Embryonic facial prominence (tissue), 1 donor: ENCODE data around the gene EIF4B.
"Not testable (repeated sequence)": the region's sequence is repeated elsewhere in the genome, so short reads cannot be mapped to it uniquely, and the experiment has no call there.

Source experiments
- DNase-seq: peaks from one replicate; pipeline ENCODE4 v3.0.0-alpha.2; 2016; ENCODE audit errors: extremely low spot score

EIF4B gene

DNA sequence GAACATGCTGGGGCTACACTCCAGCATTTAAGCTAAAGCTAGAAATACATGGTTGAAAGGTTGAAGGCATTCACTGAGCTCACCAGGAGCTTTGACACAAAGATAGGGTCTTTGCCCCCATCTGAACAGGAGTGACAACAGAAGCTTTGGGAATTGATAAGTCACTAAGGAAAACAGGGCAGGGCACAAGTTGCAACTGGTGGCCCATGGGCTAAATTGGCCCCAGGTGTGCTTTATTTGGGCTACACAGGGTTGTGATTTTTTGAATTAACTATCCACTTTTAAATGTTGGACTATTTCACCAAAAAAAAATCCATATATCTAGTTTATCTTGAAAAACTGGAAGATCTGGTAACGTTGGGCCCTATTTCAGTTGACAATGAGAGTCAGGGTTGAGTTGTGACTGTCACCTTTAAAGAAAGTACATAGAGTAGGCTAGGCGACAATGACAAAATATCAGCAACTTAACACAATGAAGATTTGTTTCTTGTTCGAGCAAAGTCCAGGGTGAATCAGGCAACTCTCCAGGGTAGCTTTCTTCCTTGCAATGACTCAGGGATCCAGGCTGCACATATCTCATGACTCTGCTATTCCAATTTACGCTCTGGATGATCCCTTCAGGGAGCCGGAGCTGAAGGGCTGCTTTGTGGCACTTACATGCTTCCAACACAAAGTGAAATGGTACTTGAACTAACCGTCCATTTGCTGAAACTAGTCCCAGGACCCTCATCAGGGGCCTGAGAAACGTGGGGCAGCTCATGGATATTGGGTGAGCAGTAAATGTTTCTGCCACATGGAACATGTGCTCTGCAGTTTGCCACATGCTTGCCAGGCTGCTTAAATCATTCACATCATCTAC, 13.3 kb upstream of the EIF4B start:
- DNase-seq = no peak

DNA sequence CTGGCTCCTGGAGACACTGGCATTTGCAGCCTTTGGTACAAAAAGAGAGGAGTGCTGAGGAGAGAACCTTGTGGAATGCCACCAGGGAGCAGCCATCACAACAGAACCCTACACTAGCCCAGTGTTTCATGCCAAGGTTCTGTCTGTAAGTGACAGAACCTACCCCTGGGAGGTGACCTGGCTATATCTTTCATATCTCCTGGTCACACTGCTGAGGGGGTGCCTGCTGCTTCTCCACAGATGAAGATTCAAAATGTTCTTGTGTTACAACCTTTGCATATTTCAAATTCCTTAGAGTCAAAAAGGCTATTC, 12.7 kb upstream of the EIF4B start:
- DNase-seq = no peak

DNA sequence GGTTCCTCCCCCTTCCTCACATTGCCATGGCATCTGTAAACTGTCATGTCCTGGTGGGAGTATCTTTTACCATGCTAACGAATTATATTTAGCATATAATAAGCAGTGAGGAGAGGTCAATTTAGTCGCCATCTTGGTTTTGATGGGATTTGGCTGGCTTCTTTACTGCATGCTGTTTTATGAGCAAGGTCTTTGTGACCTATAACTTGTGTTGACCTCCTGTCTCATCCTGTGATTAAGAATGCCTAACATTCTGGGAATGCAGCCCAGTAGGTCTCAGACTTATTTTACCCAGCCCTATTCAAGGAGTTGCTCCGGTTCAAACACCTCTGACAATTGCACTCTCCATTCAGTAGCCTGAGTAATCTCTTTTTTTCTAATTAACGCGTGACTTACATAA, 2.1 kb upstream of the EIF4B start:
- DNase-seq = no peak

DNA sequence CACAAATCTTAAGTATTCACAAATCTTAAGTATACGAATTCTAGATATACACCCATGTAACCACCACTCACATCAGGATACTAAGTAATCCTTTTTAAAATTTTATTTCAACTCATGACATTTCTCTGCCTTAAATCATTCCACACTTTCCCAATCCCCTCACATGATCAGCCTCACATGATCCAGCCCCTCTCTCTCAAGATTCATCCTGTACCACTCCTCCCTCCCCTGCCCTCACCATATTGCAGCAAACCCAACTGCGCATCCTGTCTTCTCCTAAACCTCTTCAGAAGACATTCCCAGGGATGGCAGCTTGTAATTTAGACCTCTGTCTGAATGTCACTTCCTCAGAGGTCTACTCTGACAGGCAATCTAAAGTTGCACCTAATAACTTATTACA, 1.7 kb upstream of the EIF4B start:
- no peak for DNase-seq

DNA sequence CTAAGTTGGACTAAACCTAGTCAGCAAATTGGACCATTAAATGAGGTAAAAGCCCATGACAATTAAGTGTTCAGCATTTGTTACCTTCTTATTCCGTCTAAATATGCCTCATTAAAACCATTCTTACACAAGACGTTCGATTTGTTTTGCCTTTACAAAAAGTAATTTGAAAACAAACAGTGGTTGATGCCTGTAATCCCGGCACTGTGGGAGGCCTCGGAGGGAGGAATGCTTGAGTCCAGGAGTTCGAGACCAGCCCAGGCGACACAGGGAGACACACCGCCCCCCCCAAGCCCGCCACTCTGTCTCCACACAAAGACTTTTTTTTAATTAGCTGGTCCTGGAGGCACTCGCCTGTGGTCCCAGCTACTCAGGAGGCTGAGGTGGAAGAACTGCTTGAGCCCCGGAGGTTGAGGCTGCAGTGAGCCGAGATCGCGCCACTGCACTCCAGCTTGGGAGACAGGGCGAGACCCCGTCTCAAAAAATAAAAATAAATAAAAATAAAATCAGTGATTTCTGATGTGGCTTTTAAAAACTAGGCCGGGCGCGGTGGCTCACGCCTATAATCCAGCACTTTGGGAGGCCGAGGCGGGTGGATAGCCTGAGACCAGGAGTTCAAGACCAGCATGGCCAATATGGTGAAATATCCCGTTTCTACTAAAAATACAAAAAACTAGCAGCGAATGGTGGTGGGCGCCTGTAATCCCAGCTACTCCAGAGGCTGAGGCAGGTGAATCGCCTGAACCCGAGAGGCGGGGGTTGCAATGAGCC, 856 bp upstream of the EIF4B start:
- DNase-seq = no peak

DNA sequence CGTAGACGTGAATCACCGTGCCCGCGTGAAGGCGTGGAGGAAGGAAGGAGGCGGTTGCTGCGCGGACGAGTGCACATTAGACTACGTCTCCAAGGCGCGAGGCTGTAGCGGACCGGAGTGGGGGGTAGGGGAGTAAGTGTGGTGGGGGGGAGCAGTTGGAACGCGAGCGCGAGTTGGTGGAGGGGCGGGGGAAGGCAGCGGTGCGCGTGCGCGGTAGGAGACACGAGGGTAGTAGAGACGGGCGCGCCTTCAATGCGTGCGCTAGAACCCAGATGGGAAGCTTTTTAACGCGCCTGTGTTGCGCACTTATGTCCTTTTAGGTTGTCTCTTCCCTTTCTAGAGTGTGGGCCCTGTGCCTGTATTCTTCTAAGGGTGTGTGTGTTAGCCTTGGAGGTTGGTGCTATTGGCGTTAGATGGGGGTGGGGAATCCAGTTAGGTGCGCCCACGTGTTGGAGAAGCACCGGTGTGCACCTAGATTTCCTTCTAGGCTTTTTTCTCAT, 604 bp downstream of the EIF4B start:
- DNase-seq = peak; percentile 72

DNA sequence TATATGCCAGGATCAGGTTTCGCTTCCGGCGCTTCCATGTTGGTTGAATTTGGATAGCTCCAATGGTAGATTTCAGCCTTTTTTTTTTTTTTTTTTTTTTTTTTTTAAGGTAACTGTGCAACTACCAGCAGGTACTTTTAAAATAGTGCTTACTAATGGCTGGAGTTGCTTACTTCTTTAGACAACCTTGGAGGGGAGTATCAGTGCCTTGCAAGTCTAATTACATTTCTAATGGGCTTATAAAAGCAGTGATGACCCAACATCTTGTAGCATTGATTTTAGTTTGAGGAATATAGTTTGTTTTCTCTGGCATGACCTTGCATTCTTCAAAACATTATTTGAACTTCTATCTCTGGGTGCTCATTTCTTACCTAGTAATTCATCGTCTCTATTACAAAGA, 1.1 kb downstream of the EIF4B start:
- no peak for DNase-seq

DNA sequence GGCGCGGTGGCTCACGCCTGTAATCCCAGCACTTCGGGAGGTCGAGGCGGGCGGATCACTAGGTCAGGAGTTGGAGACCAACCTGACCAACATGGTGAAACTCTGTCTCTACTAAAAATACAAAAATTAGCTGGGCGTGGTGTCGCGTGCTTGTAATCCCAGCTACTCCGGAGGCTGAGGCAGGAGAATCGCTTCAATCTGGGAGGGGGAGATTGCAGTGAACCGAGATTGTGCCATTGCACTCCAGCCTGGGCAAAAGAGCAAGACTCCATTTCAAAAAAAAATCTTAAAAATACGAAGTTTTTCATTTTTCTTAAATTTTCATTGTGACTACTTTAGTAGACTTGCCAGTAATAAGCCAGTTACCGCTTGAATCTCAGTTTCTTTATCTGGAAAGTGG, 2.5 kb downstream of the EIF4B start:
- not testable (repeated sequence) for DNase-seq

DNA sequence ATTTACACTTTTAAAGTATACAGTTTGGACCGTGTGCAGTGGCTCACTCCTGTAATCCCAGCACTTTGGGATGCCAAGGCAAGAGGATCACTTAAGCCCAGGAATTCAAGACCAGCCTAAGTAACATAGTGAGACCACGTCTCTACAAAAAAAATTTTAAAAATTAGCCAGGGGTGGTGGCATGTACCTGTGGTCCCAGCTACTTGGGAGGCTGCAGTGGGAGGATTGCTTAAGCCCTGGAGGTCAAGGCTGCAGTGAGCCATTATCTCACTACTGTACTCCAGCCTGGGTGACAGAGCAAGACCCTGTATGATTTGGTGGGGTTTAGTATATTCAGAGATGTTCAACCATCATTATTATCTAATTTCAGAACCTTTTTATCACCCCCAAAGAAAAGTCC, 4.7 kb downstream of the EIF4B start:
- no peak for DNase-seq

DNA sequence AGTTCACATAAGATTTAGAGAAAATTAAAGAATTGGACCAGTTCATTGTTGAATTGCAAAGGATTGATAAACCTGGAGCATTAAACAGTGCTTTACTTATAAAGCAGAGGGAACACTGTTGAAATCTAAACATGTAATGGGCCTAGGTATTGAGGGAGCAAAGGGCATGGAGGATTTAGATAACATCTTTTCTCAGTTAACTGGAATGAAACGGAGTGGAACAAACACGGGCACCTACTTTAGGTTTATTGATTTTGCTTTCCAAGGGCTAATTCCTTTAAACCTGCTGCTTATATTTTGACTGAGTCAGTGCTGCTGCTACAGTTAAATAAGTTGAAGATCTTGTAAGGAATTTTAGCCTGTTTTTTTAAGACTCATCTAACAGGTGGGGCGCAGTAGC, 5.6 kb downstream of the EIF4B start:
- no peak for DNase-seq

DNA sequence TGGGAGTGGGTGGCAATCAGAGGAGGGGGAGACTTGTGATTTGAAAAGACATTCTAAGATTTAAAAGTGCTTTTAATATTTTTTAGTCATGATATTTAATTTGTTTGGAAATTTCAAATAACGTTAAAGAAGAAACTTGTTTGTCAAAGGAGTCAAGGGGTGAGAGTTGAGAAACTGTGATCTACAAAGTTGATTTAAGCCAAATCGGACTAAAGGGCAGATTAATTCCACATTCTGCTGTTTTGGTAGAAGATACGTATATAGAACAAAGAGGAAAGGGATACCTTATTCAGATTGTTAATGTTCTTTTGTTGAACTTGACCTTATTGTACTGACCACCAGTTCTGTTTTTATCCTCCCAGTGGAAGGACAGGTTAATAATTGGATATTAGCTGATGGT, 6.7 kb downstream of the EIF4B start:
- DNase-seq = no peak

DNA sequence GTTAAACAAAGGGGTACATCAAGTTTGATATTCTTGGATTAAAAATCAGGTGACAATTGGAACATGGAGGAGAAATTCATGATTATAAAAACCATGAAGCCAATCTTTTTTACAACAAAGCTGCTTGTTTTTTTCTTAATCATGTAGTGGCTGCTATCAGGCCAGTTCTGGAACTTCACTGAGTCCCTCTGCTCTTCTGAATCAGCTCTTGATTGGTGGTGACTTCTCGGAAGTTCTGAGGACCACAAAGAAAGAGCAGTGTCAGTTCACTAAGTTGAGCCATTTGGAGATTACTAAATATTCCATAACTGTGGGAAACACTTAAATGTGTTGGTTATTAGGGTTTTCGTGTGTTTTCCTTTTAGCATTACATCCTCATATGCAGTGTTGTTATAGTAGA, 8.5 kb downstream of the EIF4B start:
- no peak for DNase-seq

DNA sequence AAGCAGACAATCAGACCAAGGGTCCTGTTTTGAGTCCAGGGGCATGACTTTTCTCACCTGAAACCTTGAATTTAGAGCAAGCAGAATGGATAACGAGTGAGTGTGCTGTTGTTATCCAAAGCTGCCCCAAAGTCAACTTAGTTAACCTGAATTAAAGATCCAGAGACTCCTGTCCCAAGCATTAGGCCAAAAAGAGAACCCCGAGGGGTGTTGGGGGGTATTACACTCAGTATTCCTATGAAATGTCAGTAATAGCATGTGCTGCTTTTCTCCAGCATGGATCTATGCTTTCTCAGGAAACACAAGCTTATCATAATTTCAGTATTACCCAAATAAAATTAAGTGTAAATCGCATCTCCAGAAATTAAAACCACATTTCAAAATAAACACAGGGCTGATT, 19.0 kb downstream of the EIF4B start:
- DNase-seq = no peak

DNA sequence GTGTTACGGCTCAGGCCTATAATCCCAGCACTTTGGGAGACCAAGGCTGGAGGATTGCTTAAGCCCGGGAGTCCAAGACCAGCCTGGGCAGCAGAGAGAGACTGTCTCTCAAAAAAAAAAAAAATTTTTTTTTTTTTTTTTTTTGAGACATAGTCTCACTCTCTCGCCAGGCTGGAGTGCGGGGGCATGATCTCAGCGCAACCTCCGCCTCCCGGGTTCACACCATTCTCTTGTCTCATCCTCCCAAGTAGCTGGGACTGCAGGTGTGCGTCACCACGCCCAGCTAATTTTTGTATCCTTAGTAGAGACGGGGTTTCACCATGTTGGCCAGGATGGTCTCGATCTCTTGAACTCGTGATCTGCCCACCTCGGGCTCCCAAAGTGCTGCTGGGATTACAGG, 20.8 kb downstream of the EIF4B start:
- DNase-seq = not testable (repeated sequence)

DNA sequence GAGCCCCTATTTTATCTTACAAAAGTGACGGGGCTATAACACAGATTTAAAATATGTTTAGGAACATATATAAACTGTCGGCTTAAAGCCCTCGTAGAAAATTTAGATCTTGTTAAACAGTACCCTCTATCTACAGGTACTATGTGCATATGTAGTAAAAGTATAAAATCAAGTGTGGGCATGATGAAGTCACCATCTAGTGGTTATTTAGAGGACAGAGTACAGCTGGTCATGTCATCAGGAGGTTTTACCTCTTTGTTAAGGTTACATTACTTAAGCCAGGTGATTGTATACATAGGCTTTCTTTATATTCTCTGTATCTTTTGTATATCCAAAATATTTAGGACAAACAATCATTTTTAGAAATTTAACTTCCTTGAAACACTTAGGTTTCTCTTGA, 25.4 kb downstream of the EIF4B start:
- no peak for DNase-seq

DNA sequence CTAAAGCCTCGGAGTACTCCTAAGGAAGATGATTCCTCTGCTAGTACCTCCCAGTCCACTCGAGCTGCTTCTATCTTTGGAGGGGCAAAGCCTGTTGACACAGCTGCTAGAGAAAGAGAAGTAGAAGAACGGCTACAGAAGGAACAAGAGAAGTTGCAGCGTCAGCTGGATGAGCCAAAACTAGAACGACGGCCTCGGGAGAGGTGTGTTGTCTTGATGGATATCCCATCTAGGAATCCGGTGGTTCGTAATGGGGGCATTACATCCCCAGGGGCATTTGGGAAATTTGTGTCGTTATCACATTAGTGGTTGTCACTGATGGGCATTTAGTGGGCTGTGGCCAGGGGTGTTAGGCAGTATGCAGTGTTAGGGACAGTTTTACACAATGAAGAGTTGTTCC, 27.6 kb downstream of the EIF4B start:
- DNase-seq = not testable (repeated sequence)

DNA sequence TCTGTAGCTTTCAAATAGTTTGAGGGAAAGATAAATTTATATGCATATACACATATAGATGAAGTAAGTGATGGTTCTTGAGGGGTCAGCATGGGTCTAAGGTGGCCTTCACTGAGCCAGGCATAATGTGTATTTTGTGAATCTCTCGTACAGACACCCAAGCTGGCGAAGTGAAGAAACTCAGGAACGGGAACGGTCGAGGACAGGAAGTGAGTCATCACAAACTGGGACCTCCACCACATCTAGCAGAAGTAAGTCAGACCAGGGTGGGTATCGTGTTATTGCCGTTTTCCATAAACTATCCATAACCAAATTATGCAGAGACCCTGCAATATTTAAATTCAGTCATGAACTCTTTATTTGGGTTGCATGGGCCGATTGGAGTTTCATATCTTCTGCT, 28.2 kb downstream of the EIF4B start:
- no peak for DNase-seq

DNA sequence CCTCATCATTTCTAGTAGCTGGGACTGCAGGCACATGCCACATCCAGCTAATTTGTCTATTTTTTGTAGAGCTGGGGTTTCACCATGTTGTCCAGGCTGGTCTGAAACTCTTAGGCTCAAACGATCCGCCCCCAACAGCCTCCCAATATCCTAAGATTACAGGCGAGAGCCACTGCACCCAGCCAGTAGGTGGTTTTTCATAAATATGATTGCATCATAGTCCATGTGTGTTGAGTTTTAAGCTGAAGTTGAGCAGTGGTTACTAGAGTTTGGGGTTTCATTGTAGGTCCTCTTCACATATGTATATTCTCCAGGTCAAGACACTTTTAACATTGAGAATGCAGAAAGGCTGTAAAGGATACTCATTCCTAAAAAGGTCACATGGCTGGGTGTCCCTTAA, 30.5 kb downstream of the EIF4B start:
- no peak for DNase-seq

DNA sequence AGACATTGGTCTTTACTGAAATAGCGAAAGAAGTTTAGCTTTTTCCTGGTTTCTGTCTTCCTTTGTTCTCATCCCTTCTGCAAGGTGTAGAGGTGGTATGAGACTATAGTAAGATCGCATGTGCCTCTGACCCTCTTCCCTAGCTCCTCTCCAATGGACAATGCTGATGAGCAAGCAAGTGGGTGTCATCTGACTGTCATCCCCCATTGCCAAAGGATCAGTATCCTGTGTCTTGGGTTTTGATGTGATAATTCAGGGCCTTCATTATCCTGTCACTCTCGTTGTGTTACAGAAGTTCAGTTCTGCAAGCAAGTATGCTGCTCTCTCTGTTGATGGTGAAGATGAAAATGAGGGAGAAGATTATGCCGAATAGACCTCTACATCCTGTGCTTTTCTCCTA, 33.6 kb downstream of the EIF4B start:
- no peak for DNase-seq

DNA sequence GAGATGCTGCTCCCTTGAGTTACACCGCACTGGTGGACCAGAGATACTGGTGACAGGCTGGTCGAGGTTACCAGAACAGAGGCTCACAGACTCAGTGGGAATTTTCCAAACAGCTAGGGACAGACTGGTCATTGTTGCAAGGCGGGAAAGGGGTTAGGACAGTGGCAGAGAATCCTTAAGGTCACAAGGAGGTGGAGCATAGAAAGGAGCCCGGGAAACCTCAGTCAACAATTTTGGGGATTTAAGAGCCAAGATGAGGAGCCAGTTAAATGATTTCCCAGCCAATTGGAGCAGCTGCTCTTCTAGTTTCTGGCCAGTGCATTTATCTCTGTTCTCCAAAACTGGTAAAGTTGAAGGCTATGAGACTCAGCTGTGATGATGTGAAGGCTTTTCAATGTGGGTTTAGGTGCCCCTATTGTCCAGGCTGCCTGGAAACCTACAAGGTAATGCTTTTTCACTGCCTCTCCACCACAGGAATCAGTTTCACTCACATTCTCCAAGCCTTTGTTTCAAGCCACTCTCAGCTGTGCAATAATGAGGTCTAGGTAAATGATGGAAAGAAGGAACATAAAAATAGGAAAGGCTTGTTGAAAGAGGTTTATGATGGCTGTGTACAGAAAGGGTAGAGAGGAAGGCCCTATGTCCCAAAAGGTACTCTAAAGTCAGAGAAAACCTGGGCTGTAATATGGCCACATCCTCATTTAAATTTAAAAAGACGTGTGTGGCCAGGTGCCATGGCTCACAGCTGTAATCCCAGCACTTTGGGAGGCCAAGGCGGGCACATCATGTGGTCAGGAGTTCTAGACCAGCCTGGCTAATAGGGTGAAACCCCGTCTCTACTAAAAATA, 36.6 kb downstream of the EIF4B start:
- no peak for DNase-seq

DNA sequence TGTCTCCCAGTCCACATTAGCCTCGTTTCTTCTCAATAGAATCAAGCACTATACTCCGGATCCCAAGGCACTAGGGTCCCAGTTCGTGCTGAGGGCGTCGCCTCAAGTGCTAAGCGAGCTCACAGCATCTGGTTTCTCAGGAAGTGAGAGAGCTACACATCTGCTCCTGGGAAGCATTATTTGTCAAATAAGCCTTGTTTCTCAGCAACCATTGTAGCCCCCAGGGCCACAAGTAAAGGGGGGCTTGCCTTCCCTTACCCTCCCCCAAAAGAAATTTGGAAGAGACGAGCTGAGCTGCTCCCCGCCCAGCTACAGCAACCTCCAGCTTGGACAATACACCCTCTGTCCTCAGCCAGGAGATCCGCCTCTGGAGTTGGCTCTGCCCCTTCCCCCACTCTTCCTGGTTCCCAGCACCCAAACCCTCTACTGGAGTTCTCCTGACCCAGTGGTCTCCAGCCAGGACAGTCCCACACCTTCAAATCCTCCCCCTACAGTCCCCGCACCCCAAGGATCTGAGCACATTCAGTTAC, 37.9 kb downstream of the EIF4B start:
- no peak for DNase-seq
